Stimulated activated CD4-positive, alpha-beta T cell treated with anti-CD3 and anti-CD28 coated beads, Interleukin-12 subunit alpha, Interleukin-12 subunit beta, amount 100 ng/mL, for 24 hours (primary cell): ENCODE data around the gene THBS1.

Source experiments
- DNase-seq, 2 experiments: peaks; one replicate each; pipeline ENCODE4 v3.0.0-alpha.2; 2020; ENCODE audit warnings: low read depth in 2 of 2

The THBS1 gene

GRCh38 chr15:39605146-39605545 lies 24.3 kb downstream of the THBS1 start:
- no peak for DNase-seq

GRCh38 chr15:39608185-39609139 lies 27.6 kb downstream of the THBS1 start:
- no peak for DNase-seq

GRCh38 chr15:39609166-39609916 lies 28.5 kb downstream of the THBS1 start:
- DNase-seq: no peak

GRCh38 chr15:39610665-39611064 lies 29.8 kb downstream of the THBS1 start:
- DNase-seq: no peak

- DNase-seq: no peak
Observed at GRCh38 chr15:39613271-39613670, 32.4 kb downstream of the THBS1 start.

- no peak for DNase-seq
Observed at GRCh38 chr15:39613861-39614260, 33.0 kb downstream of the THBS1 start.

- no peak for DNase-seq
Observed at GRCh38 chr15:39616731-39617455, 36.0 kb downstream of the THBS1 start.

- DNase-seq: no peak
Observed at GRCh38 chr15:39618063-39618823, 37.4 kb downstream of the THBS1 start.

- no peak for DNase-seq
Observed at GRCh38 chr15:39621210-39621609, 40.3 kb downstream of the THBS1 start.

GRCh38 chr15:39621976-39622375 lies 41.1 kb downstream of the THBS1 start:
- no peak for DNase-seq

GRCh38 chr15:39622660-39623516 lies 42.0 kb downstream of the THBS1 start:
- no peak for DNase-seq

GRCh38 chr15:39623529-39623931 lies 42.7 kb downstream of the THBS1 start:
- no peak for DNase-seq

- no peak for DNase-seq
Observed at GRCh38 chr15:39624806-39625205, 43.9 kb downstream of the THBS1 start.

- no peak for DNase-seq
Observed at GRCh38 chr15:39625451-39625850, 44.6 kb downstream of the THBS1 start.

GRCh38 chr15:39625856-39626255 lies 45.0 kb downstream of the THBS1 start:
- no peak for DNase-seq

GRCh38 chr15:39627451-39628143 lies 46.7 kb downstream of the THBS1 start:
- DNase-seq: no peak

- DNase-seq: no peak
Observed at GRCh38 chr15:39628144-39628508, 47.2 kb downstream of the THBS1 start.

GRCh38 chr15:39628546-39629257 lies 47.8 kb downstream of the THBS1 start:
- DNase-seq: no peak

- peak in 1 of 2 experiments; percentile 23 for DNase-seq
Observed at GRCh38 chr15:39629371-39629770, 48.5 kb downstream of the THBS1 start.
